ENCODE measurements around the gene CCND2.

The CCND2 gene

DNA sequence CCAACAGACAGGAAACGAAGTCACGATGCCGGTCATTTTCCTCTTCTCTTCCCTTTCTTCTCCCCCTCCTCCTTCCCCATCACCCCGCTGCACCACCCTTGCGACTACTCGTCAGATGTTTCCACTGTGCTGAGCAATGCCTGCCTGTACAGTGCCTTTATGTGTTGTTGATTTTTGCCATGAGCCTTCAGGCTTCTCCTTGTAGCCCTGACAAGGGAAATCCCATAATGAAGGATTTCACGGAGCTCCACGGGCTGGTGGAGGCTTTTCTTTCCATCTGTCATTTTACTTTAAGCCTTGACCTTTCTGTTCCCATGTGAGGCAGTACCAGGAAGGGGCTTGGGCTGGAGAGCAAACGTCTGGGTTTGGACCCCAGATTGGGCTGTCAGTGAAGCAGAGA lies 28.7 kb upstream of the CCND2 start:
- H3K27ac Mint-ChIP-seq: no peak overlapping the region
- peaks cover 14% of the 10 kb centered on the region for H3K27me3 Mint-ChIP-seq
- no peak overlapping the region for H3K4me3 Mint-ChIP-seq
- DNase-seq: no peak
- H3K9me3 Mint-ChIP-seq: no peaks in the 10 kb centered on the region
- no peaks in the 10 kb centered on the region for H3K36me3 Mint-ChIP-seq (ENCODE audit: low read depth)
- peaks cover 4% of the 10 kb centered on the region for H3K4me1 Mint-ChIP-seq (ENCODE audit: low read depth)

DNA sequence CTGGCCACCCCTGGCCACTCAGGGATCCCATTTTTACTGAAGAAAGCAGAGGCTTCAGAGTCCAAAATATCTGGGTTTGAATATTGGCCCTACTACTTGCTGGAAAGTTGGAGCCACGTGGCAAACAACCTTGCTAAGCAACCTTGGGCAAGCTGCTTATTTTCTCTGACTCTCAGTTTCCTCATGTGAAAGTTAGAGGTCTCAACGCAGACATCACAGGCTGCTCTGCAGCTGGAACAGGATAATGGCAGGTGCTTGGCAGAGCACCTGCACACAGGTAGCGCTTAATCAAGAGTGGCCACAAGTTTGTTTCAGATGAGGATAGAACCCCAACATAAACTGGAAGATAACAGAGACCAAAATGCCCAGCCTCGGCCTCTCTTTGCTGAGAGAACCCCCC lies 28.1 kb upstream of the CCND2 start:
- Mint-ChIP-seq H3K4me1 (ENCODE audit: low read depth) (peaks cover 6% of the 10 kb centered on the region), H3K36me3 (ENCODE audit: low read depth) (no peaks in the 10 kb centered on the region), H3K27me3 (peaks cover 14% of the 10 kb centered on the region), H3K27ac (no peak overlapping the region), H3K9me3 (no peaks in the 10 kb centered on the region), H3K4me3 (no peak overlapping the region)
- DNase-seq: no peak

DNA sequence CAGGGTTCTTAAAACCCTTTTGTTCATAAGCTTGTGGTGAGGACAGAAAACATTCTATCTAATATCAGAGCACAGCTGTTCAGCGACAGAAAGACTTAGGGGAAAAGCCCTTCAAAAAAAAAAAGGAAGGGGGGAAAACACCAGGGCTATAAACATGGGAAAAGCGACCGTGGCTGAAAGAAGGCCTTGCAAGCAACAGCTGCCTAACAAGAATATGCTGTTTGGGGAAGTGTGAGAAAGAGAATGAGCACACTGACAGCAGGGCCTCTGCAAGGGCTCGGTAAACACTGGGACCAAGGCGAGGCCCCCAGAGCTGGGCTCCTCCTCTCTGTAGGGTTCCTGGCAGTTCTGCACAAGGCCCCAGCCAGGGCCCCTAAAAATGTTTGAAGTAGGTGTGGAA lies 27.4 kb upstream of the CCND2 start:
- H3K27ac Mint-ChIP-seq: no peak overlapping the region
- peaks cover 14% of the 10 kb centered on the region for H3K27me3 Mint-ChIP-seq
- no peak overlapping the region for H3K4me3 Mint-ChIP-seq
- H3K36me3 Mint-ChIP-seq (ENCODE audit: low read depth): no peaks in the 10 kb centered on the region
- DNase-seq: no peak
- peaks cover 12% of the 10 kb centered on the region for H3K4me1 Mint-ChIP-seq (ENCODE audit: low read depth)
- no peaks in the 10 kb centered on the region for H3K9me3 Mint-ChIP-seq

DNA sequence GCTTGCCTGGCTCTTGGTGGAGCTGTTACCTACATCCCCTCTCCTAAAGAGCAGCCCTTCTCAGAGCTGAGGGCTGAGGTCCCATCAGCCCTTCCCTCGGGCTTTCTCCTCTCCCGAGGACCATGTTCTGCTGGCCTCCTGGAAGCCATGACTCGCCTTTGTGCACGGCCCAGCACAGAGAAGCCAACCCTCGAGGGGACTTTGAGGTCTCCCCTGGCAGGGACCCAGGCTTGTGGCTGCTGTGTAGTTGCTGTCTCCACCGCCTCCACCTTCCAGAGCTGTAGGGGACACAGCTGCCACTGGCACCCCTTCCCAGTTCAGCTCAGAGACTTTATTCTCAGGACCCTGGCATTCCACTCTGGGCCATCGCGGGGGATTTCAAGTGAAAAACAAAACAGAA lies 22.9 kb upstream of the CCND2 start:
- Mint-ChIP-seq H3K4me1 (ENCODE audit: low read depth) (peaks cover 24% of the 10 kb centered on the region), H3K27me3 (no peaks in the 10 kb centered on the region), H3K27ac (peak overlapping the region; percentile 80), H3K4me3 (no peak overlapping the region), H3K9me3 (no peaks in the 10 kb centered on the region), H3K36me3 (ENCODE audit: low read depth) (no peaks in the 10 kb centered on the region)
- DNase-seq: no peak

DNA sequence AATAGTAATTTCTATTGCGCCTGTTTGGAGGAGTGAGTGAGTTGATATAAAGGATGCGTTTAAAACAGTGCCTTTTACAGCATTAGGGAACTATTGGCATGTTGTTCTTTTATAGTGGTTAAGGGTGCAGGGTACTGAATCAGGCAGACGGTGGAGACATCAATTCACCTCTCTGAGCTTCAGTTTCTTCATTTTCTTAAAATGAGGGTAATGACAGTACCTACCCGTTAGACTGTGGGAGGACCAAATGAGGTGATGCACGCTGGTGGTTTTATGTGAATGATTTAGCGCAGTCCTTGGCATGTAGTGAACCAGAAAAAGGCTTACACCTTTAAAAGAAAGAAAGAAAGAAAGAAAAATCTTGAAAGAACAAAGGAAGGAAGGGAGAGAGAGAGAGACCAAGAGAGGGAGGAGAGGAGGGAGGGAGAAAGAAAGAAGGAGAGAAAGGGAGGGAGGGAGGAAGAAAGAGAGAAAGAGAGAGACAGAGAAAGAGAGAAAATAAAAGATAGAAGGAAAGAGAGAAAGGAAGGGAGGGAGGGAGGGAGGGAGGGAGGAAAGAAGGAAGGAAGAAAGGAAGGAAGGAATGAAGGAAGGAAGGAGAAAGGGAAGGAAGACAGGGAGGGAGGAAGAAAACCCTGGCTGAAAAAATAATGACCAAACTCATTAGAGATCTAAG lies 22.2 kb upstream of the CCND2 start:
- Mint-ChIP-seq H3K4me1 (ENCODE audit: low read depth) (peaks cover 24% of the 10 kb centered on the region), H3K9me3 (no peaks in the 10 kb centered on the region), H3K4me3 (peak overlapping the region; percentile 48), H3K36me3 (ENCODE audit: low read depth) (no peaks in the 10 kb centered on the region), H3K27me3 (no peaks in the 10 kb centered on the region), H3K27ac (peak overlapping the region; percentile 80)
- no peak for DNase-seq

DNA sequence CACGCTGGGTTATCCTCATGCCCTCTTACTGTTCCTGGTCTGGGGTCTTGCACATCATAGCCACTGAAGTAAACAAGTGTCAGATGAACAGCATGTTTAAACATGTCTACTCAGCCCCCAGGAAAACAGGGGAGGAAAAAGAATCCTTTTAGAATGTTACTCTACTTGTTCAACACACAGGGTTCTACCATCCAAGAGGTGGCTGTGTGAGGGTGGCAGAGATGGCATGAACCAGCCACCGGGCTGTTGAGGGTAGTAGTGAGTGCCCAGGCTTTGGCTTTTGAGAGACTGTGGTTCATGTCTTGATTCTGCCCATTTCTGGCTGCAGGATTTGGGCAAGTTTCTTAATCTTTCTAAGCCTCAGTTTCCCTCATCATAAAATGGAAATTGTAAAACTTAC lies 21.6 kb upstream of the CCND2 start:
- Mint-ChIP-seq H3K9me3 (no peaks in the 10 kb centered on the region), H3K27me3 (no peaks in the 10 kb centered on the region), H3K36me3 (ENCODE audit: low read depth) (no peaks in the 10 kb centered on the region), H3K4me3 (no peak overlapping the region), H3K4me1 (ENCODE audit: low read depth) (peaks cover 29% of the 10 kb centered on the region), H3K27ac (peak overlapping the region; percentile 80)
- DNase-seq: no peak

DNA sequence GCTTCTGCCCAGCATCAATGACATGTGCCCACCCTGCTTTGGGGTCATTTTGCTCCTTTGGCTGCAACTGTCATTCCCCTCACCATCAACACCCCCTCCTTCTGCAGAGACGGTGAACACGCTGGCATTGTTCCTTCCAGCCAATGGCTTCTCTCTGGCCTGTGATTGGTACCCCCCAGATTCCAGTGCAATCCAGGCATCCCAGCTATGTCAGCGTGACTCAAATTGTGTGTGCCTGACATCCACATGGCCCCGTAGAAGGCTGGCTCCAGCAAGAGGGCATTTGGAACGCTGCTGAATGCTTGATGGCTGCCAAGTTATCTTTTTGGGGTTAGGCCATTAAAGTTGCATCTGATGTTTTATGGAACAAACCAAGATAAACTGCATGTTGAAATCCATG lies 21.0 kb upstream of the CCND2 start:
- H3K27me3 Mint-ChIP-seq: no peaks in the 10 kb centered on the region
- H3K27ac Mint-ChIP-seq: no peak overlapping the region
- no peak for DNase-seq
- peaks cover 35% of the 10 kb centered on the region for H3K4me1 Mint-ChIP-seq (ENCODE audit: low read depth)
- no peaks in the 10 kb centered on the region for H3K36me3 Mint-ChIP-seq (ENCODE audit: low read depth)
- H3K9me3 Mint-ChIP-seq: no peaks in the 10 kb centered on the region
- no peak overlapping the region for H3K4me3 Mint-ChIP-seq

DNA sequence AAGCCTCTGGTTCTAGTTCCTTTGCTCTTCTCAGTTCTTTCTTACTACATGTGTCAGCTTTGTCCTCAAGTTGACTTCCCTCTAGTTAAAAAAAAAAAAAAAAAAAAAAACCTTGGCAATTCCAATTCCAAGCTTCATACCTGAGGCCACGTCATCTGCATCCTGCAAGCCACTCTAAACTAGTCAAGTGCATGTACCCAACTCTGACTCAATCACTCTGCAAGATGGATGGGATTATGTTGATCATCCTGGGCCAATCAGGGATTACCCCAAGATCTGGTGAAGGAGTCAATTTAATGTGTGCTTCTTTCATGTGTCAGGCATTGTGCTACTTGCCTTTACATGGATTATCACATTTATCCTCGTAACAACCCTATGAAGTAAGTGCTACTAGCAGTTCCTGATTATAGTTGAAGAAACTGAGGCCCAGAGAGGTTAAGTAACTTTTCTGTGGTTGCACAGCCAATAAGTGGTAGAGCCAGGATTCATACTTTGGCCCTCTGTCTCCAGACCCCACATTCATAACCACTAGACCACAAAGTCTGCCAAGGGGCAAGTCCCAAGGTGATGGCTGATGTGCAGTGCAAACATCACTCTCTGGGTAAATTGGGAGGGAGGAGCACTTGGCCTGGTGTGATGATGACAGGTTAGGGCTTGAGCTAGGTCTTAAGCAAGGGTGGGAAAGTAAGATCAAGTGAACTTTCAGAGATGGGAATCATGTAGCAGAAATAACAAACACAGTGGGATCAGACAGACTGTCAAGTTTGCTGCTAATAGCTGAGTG lies 17.3 kb upstream of the CCND2 start:
- Mint-ChIP-seq H3K9me3 (peaks cover 4% of the 10 kb centered on the region), H3K4me1 (ENCODE audit: low read depth) (peaks cover 29% of the 10 kb centered on the region), H3K36me3 (ENCODE audit: low read depth) (no peaks in the 10 kb centered on the region), H3K27me3 (no peaks in the 10 kb centered on the region), H3K27ac (no peak overlapping the region), H3K4me3 (no peak overlapping the region)
- no peak for DNase-seq

DNA sequence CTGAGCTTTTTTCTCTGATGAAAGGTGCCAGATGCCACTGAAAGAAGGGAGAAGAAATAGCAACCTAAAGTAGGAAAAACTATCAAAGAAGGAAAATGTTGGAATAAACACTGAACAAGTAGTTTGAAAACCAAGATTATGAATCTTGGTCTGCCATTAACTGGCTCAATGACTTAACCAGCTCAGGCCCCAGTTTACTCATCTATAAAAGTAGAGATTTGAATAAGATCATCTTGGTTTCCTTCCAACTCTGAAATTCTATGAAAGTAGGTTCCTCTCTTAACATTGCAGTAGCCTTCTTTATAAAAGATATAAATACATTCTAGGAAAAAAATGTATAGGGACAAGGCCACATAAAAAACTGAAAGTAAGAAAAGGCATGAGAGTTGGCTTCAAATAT lies 16.1 kb upstream of the CCND2 start:
- Mint-ChIP-seq H3K4me1 (ENCODE audit: low read depth) (peaks cover 32% of the 10 kb centered on the region), H3K27me3 (no peaks in the 10 kb centered on the region), H3K9me3 (peaks cover 4% of the 10 kb centered on the region), H3K36me3 (ENCODE audit: low read depth) (no peaks in the 10 kb centered on the region), H3K27ac (no peak overlapping the region), H3K4me3 (no peak overlapping the region)
- DNase-seq: no peak

DNA sequence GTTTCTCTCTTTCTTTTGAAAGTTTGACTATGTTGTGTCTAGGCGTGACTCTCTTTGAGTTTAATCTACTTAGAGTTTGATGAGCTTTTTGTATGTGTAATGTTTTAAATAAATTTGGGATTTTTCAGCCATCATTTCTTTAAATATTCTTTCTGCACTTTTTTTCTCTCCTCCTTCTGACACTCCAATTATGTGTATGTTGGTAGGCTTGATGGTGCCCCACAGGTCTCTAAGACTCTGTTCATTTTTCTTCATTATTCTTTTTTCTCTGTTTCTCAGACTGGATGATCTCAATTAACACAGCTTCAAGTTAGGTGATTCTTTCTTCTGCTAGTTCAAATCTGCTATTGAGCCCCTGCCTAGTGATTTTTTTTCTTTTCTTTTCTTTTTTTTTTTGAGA lies 14.5 kb upstream of the CCND2 start:
- H3K4me1 Mint-ChIP-seq (ENCODE audit: low read depth): peaks cover 32% of the 10 kb centered on the region
- H3K27ac Mint-ChIP-seq: no peak overlapping the region
- H3K9me3 Mint-ChIP-seq: peaks cover 4% of the 10 kb centered on the region
- H3K36me3 Mint-ChIP-seq (ENCODE audit: low read depth): no peaks in the 10 kb centered on the region
- H3K4me3 Mint-ChIP-seq: no peak overlapping the region
- H3K27me3 Mint-ChIP-seq: no peaks in the 10 kb centered on the region
- no peak for DNase-seq

DNA sequence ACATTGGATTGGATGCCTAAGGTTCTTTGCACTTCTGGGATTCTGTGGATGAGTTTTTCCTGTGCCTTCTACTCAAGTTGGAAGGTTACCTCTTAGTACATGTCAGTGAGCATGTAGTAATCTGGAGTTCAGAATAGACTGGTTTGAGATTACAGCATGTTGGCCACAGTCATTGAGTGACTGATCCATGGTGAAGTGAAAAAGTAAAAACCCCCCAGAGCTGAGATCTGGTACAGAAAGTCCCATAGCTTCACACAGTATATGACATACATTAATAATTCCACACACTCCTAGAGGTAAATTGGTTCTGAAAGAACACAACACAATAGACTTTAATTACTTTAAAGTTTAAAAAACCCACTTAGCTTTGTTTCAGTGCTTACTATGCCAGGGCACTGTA lies 11.9 kb upstream of the CCND2 start:
- no peaks in the 10 kb centered on the region for H3K36me3 Mint-ChIP-seq (ENCODE audit: low read depth)
- H3K27ac Mint-ChIP-seq: no peak overlapping the region
- no peak overlapping the region for H3K4me3 Mint-ChIP-seq
- peaks cover 4% of the 10 kb centered on the region for H3K9me3 Mint-ChIP-seq
- DNase-seq: no peak
- peaks cover 26% of the 10 kb centered on the region for H3K4me1 Mint-ChIP-seq (ENCODE audit: low read depth)
- no peaks in the 10 kb centered on the region for H3K27me3 Mint-ChIP-seq

DNA sequence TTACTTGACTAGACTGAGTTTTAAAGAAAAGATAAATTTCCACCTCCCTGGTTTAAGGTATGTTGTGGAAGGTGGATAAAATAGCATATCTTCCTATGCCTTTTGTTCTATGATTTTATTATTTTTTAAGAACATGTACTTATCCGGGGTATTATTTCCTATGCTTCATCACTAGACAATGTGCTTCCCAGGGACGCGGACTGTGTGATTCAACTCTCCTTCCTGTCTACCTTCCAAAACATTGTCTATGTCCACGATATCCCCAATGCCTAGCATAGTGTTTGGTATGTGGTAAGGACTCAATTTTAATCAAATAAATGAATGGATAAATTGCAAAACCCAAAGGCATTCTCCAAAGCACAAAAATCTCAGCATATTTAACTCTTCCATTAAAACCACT lies 8.3 kb upstream of the CCND2 start:
- Mint-ChIP-seq H3K9me3 (no peaks in the 10 kb centered on the region), H3K36me3 (ENCODE audit: low read depth) (peaks cover 8% of the 10 kb centered on the region), H3K4me1 (ENCODE audit: low read depth) (peaks cover 34% of the 10 kb centered on the region), H3K27ac (no peak overlapping the region), H3K27me3 (no peaks in the 10 kb centered on the region), H3K4me3 (no peak overlapping the region)
- DNase-seq: no peak

DNA sequence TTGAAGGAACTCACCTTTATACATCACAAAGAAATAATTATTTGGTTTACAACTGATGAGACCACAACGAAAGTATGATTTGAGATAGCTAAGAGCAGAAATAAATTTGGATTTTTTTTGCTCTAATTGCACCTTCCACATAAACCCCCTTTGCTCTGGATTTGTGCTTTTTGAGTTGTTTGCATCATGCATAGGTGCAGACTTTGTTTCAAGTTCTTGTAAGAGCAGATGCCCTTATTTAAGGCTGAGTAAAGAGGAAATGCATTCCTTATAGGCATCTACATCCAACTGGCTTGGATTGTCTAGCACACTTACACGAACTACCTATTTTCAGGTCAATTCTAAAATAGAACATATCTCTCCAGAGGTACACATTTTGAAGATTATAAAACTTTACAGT lies 6.6 kb upstream of the CCND2 start:
- Mint-ChIP-seq H3K4me3 (no peak overlapping the region), H3K4me1 (ENCODE audit: low read depth) (peaks cover 32% of the 10 kb centered on the region), H3K27ac (no peak overlapping the region), H3K36me3 (ENCODE audit: low read depth) (peaks cover 12% of the 10 kb centered on the region), H3K9me3 (no peaks in the 10 kb centered on the region), H3K27me3 (no peaks in the 10 kb centered on the region)
- DNase-seq: no peak

DNA sequence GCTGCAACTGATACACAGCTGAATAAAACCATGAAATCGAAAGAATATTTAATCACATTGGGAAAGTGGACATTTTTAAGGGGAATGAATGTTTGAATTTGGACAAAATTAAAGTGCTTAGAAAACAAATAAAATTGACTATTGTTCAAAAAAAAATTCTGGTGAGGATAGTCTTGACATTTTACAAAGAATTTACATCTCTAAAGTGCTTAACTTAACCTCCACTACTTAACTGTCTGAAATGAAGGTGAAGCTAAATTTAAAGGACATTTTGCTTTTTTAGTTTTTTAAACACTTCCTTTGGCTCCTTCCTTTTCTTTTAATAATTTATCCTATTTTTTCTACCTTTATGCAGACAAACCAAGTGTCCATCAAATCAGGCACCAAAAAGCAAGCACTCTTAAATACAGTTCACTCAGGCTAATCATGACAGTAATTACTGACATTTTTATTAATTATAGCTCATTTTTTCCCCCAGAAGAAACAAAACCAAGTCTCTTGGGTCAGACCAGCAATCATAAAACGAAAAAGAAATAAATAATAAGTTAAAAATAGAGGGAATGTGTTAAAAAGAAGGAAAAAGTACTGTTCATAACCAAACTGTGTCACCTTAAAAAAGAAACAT lies 5.7 kb upstream of the CCND2 start:
- Mint-ChIP-seq H3K27me3 (no peaks in the 10 kb centered on the region), H3K36me3 (ENCODE audit: low read depth) (peaks cover 12% of the 10 kb centered on the region), H3K4me3 (peak overlapping the region; percentile 91), H3K27ac (peak overlapping the region; percentile 100), H3K4me1 (ENCODE audit: low read depth) (peaks cover 32% of the 10 kb centered on the region), H3K9me3 (no peaks in the 10 kb centered on the region)
- no peak for DNase-seq

All from activated T-cell treated with anti-CD3 and anti-CD28 coated beads, Interleukin-2, amount 50 U/mL, for 24 hours (primary cell).